ENCODE measurements around the gene BAIAP2L2. TPM values are rescaled to one million over a fixed set of nuclear protein-coding genes. Genes with fewer than 3 reads are reported as not detected.
"Not testable (repeated sequence)": the region's sequence is repeated elsewhere in the genome, so short reads cannot be mapped to it uniquely, and the experiment has no call there.

The BAIAP2L2 gene
- total RNA-seq, 1 donor = 1.1 TPM

DNA sequence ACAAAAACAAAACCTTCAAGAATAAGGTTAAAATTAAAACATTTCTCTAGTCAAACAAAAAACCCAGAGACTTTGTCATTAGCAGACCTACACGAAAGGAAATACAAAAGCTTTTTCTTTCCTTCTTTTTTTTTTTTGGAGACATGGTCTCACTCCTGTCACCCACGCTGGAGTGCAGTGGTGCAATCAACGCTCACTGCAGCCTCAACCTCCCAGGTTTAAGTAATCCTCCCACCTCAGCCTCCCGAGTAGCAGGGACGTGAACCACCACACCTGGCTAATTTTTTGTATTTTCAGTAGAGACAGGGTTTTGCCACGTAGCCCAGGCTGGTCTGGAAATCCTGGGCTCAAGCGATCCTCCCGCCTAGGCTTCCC is 40.6 kb upstream of the BAIAP2L2 start:
- TF ChIP-seq, protein P1, sequence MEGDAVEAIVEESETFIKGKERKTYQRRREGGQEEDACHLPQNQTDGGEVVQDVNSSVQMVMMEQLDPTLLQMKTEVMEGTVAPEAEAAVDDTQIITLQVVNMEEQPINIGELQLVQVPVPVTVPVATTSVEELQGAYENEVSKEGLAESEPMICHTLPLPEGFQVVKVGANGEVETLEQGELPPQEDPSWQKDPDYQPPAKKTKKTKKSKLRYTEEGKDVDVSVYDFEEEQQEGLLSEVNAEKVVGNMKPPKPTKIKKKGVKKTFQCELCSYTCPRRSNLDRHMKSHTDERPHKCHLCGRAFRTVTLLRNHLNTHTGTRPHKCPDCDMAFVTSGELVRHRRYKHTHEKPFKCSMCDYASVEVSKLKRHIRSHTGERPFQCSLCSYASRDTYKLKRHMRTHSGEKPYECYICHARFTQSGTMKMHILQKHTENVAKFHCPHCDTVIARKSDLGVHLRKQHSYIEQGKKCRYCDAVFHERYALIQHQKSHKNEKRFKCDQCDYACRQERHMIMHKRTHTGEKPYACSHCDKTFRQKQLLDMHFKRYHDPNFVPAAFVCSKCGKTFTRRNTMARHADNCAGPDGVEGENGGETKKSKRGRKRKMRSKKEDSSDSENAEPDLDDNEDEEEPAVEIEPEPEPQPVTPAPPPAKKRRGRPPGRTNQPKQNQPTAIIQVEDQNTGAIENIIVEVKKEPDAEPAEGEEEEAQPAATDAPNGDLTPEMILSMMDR (IDR thresholded peaks at IDR 0.05; ENCODE audit: extremely low read depth, low read depth, low read length) = no peak
- Histone ChIP-seq H3K27me3 (ENCODE audit: insufficient read depth, low read length) (no peaks in the 10 kb centered on the region), H3K4me2 (ENCODE audit: insufficient read depth, low read length) (no peak overlapping the region), H2AFZ (ENCODE audit: low read length) (no peak overlapping the region), H3K36me3 (ENCODE audit: insufficient read depth, low read length) (no peaks in the 10 kb centered on the region), H3K79me2 (ENCODE audit: insufficient read depth, low read length) (no peaks in the 10 kb centered on the region), H3K27ac (ENCODE audit: low read depth, low read length) (no peak overlapping the region), H3K4me3 (ENCODE audit: insufficient read depth, low read length) (no peak overlapping the region), H3K9me3 (ENCODE audit: low read depth, low read length) (no peaks in the 10 kb centered on the region), H3K4me1 (ENCODE audit: insufficient read depth, low read length) (peaks cover 3% of the 10 kb centered on the region), H4K20me1 (ENCODE audit: insufficient read depth, low read length) (no peaks in the 10 kb centered on the region)
- no peak for DNase-seq (ENCODE audit: insufficient read length, low spot score, missing footprints)

DNA sequence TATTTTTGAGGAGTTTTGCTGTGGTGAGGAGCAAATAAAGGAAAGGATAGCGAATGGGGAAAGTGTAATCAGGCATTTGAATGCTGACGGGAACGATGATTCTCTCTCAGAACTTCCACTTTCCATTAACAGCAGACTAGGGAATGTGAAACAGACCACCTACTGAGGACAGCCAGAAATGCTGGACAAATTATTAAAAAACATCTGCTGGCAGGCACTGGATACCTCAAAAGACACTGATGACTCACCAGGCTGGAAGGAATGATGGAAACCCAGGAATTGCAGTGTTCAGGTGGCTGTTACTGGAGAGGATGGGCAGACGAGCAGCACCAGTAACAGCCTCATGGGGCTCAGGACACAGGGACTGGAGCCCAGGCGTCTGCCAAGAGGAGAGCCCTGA is 37.8 kb upstream of the BAIAP2L2 start:
- Histone ChIP-seq H3K36me3 (ENCODE audit: insufficient read depth, low read length) (no peaks in the 10 kb centered on the region), H3K79me2 (ENCODE audit: insufficient read depth, low read length) (no peaks in the 10 kb centered on the region), H3K4me2 (ENCODE audit: insufficient read depth, low read length) (no peak overlapping the region), H3K27me3 (ENCODE audit: insufficient read depth, low read length) (no peaks in the 10 kb centered on the region), H3K4me3 (ENCODE audit: insufficient read depth, low read length) (no peak overlapping the region), H3K27ac (ENCODE audit: low read depth, low read length) (no peak overlapping the region), H3K4me1 (ENCODE audit: insufficient read depth, low read length) (peaks cover 3% of the 10 kb centered on the region), H3K9me3 (ENCODE audit: low read depth, low read length) (no peaks in the 10 kb centered on the region), H4K20me1 (ENCODE audit: insufficient read depth, low read length) (no peaks in the 10 kb centered on the region), H2AFZ (ENCODE audit: low read length) (no peak overlapping the region)
- peak; percentile 65 for DNase-seq (ENCODE audit: insufficient read length, low spot score, missing footprints)
- TF ChIP-seq, protein P1 (IDR thresholded peaks at IDR 0.05; ENCODE audit: extremely low read depth, low read depth, low read length) = no peak

DNA sequence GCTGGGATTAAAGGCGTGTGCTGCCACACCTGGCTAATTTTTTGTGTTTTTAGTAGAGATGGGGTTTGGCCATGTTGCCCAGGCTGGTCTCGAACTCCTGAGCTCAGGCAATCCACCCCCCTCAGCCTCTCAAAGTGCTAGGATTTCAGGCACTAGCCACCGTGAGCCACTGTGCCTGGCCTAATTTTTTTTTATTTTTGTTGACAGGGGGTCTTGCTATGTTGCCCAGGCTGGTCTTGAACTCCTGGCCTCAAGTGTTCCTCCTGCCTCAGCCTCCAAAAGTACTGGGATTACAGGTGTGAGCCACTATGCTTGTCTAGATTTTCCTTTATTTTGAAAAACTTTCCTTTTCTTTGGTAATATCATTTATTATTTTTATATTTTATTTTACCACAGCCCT is 35.7 kb upstream of the BAIAP2L2 start:
- H3K4me1 ChIP-seq (ENCODE audit: insufficient read depth, low read length); H3K36me3 ChIP-seq (ENCODE audit: insufficient read depth, low read length); H3K27ac ChIP-seq (ENCODE audit: low read depth, low read length); H3K27me3 ChIP-seq (ENCODE audit: insufficient read depth, low read length); H4K20me1 ChIP-seq (ENCODE audit: insufficient read depth, low read length); H3K4me3 ChIP-seq (ENCODE audit: insufficient read depth, low read length); H3K79me2 ChIP-seq (ENCODE audit: insufficient read depth, low read length); DNase-seq (ENCODE audit: insufficient read length, low spot score, missing footprints); H2AFZ ChIP-seq (ENCODE audit: low read length); H3K4me2 ChIP-seq (ENCODE audit: insufficient read depth, low read length); H3K9me3 ChIP-seq (ENCODE audit: low read depth, low read length): not testable (repeated sequence)

DNA sequence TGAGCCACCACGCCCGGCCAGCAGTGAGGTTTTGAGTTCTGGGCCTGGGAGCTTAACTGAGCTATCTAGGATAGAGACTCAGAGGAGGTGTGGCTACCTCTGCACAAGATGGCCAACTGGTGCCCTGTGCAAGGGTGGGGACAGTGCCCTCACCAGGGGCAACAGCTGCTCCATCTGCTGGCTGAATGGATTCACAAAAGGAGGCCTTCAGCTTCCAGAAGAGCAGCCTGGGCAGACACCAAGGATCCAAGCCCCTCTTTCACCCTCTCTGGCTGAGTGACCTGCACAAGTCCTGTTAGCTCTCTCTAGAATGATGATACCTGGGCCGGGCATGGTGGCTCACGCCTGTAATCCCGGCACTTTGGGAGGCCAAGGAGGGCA is 33.5 kb upstream of the BAIAP2L2 start:
- Histone ChIP-seq H2AFZ (ENCODE audit: low read length) (no peak overlapping the region), H3K27me3 (ENCODE audit: insufficient read depth, low read length) (no peaks in the 10 kb centered on the region), H3K4me3 (ENCODE audit: insufficient read depth, low read length) (no peak overlapping the region), H3K79me2 (ENCODE audit: insufficient read depth, low read length) (no peaks in the 10 kb centered on the region), H3K4me2 (ENCODE audit: insufficient read depth, low read length) (no peak overlapping the region), H3K36me3 (ENCODE audit: insufficient read depth, low read length) (no peaks in the 10 kb centered on the region), H3K9me3 (ENCODE audit: low read depth, low read length) (no peaks in the 10 kb centered on the region), H3K4me1 (ENCODE audit: insufficient read depth, low read length) (peaks cover 3% of the 10 kb centered on the region), H3K27ac (ENCODE audit: low read depth, low read length) (no peak overlapping the region), H4K20me1 (ENCODE audit: insufficient read depth, low read length) (no peaks in the 10 kb centered on the region)
- peak; percentile 54 for DNase-seq (ENCODE audit: insufficient read length, low spot score, missing footprints)
- TF ChIP-seq, protein P1 (IDR thresholded peaks at IDR 0.05; ENCODE audit: extremely low read depth, low read depth, low read length) = no peak

DNA sequence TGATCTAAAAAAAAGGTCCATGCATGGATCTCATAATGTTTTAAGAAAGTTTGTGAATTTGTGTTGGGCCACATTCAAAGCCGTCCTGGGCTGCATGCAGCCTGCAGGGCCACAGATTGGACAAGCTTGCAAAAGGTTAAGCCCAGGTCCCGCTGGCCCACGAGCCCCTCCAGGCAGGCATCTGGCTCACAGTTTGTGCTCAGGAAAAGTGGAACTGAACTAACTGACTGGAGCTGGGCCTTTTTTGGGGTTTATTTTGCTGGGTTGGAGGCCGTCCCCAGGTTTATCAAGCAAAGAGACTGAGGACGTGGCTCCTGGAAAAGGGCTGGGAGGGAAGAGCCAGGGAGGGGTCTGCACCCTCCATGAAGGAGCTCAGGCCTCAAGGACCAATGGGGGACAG is 32.1 kb upstream of the BAIAP2L2 start:
- Histone ChIP-seq H2AFZ (ENCODE audit: low read length) (no peak overlapping the region), H3K9me3 (ENCODE audit: low read depth, low read length) (no peaks in the 10 kb centered on the region), H3K79me2 (ENCODE audit: insufficient read depth, low read length) (no peaks in the 10 kb centered on the region), H4K20me1 (ENCODE audit: insufficient read depth, low read length) (no peaks in the 10 kb centered on the region), H3K27me3 (ENCODE audit: insufficient read depth, low read length) (no peaks in the 10 kb centered on the region), H3K36me3 (ENCODE audit: insufficient read depth, low read length) (no peaks in the 10 kb centered on the region), H3K27ac (ENCODE audit: low read depth, low read length) (no peak overlapping the region), H3K4me3 (ENCODE audit: insufficient read depth, low read length) (no peak overlapping the region), H3K4me1 (ENCODE audit: insufficient read depth, low read length) (no peaks in the 10 kb centered on the region), H3K4me2 (ENCODE audit: insufficient read depth, low read length) (no peak overlapping the region)
- DNase-seq (ENCODE audit: insufficient read length, low spot score, missing footprints) = no peak
- TF ChIP-seq, protein P1 (IDR thresholded peaks at IDR 0.05; ENCODE audit: extremely low read depth, low read depth, low read length) = no peak
